Dermis microvascular lymphatic vessel endothelial cell (primary cell): ENCODE results near the gene SKAP2. TPM values are rescaled to one million over a fixed set of nuclear protein-coding genes. Genes with fewer than 3 reads are reported as not detected.

Source experiments
- DNase-seq, 2 donors: peaks; one replicate each; pipeline versions ENCODE4 v3.0.0 to v3.0.0-alpha.2; 2010; ENCODE audit warnings: low read depth in 2 of 2
- total RNA-seq: library from RNA; depleted of rRNA; stranded (reverse); fragments of >200 nt; gene quantifications from 2 replicates; pipeline ENCODE4 v1.2.1, GENCODE V29; 2014

The SKAP2 gene, protein sequence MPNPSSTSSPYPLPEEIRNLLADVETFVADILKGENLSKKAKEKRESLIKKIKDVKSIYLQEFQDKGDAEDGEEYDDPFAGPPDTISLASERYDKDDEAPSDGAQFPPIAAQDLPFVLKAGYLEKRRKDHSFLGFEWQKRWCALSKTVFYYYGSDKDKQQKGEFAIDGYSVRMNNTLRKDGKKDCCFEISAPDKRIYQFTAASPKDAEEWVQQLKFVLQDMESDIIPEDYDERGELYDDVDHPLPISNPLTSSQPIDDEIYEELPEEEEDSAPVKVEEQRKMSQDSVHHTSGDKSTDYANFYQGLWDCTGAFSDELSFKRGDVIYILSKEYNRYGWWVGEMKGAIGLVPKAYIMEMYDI
- 9.5 and 11.9 TPM in 2 replicates for total RNA-seq

DNA sequence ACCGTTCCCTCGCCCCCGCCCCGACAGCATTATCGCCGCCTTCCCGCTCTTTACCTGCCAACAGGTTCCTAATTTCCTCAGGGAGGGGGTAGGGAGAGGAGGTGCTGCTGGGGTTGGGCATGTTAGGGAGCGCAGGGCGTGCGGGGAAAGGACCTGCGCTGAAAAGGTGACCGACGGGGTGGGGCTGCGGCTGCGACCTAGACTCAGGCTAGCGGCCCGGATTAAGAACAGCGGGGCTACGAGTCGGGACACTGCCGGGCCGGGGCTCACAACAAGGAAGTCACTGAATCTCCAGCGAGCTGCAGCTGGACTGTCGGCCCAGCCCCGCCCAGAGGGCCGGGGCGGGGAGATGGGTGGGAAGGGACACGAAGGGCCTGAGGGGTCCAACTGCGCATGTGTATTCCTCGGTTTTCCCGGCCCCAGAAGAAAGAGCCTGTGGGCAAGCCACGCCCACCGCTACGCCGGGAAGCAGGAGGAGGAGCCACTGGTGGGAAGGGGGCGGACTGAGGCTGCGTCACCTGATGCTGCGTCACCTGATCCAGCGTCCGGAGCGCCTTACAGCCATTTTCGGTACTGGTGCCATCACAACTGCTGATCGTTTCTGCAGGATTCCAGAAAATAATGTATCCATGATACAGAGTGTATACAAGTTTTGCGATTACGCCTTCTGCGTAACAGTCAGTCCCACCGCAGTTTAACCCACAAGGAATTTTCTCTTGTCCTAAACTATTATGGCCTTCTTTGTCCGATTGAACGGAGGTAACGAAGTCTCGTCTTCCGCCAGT, at the start of gene SKAP2:
SKAP2 (minus strand) TSS at position 282 of the 785 bp plus-strand sequence; CDS start at position 121, 161 bp downstream.
- DNase-seq, result peak; percentile 98 to 99

GRCh38 chr7:26912933-26913536, 48.6 kb upstream of the SKAP2 start:
- DNase-seq, result no peak

DNA sequence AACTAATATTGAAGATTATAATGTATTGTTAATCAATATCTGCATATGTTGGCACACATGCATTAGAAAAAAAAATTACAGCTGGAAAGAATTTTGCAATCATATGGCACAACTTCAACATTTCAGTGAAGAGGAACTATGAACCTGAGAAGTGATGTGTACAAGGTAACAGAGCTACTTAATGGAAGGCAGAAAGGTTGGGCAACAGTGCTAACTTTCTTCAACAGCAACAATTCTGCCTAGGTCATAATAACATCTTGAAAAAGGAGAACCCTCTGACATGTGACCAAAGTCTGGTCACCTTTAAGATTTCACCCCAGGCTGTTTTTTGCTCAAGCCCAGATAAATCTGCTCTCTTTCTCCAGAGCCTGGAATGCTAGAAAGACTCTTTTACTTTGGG, 47.9 kb upstream of the SKAP2 start:
- no peak for DNase-seq

- DNase-seq, result peak in 1 of 2 donors; percentile 33
Observed at GRCh38 chr7:26910221-26910620, 45.8 kb upstream of the SKAP2 start.

- peak in 1 of 2 donors; percentile 37 for DNase-seq
Observed at GRCh38 chr7:26900251-26900650, 35.9 kb upstream of the SKAP2 start.

DNA sequence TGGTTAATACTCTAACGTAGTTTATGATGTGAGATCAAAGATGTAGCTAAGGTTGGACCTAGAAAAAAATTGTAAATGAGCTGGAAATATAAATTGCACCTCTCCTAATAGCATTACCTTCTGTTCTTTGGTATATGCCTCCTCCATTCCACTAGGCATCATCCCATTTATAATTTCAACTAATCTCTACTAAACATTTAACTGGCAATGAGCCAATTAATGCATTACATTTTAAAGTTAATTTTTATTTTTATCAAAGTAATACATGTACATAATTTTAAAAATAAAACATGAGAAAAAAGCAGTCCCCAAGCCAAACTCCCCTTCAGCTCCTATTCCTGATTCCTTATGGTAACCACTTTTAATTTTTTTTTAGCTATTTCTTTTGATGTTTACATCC, 35.1 kb upstream of the SKAP2 start:
- no peak for DNase-seq

GRCh38 chr7:26898891-26899290, 34.5 kb upstream of the SKAP2 start:
- no peak for DNase-seq

GRCh38 chr7:26897928-26898327, 33.5 kb upstream of the SKAP2 start:
- DNase-seq, result no peak

DNA sequence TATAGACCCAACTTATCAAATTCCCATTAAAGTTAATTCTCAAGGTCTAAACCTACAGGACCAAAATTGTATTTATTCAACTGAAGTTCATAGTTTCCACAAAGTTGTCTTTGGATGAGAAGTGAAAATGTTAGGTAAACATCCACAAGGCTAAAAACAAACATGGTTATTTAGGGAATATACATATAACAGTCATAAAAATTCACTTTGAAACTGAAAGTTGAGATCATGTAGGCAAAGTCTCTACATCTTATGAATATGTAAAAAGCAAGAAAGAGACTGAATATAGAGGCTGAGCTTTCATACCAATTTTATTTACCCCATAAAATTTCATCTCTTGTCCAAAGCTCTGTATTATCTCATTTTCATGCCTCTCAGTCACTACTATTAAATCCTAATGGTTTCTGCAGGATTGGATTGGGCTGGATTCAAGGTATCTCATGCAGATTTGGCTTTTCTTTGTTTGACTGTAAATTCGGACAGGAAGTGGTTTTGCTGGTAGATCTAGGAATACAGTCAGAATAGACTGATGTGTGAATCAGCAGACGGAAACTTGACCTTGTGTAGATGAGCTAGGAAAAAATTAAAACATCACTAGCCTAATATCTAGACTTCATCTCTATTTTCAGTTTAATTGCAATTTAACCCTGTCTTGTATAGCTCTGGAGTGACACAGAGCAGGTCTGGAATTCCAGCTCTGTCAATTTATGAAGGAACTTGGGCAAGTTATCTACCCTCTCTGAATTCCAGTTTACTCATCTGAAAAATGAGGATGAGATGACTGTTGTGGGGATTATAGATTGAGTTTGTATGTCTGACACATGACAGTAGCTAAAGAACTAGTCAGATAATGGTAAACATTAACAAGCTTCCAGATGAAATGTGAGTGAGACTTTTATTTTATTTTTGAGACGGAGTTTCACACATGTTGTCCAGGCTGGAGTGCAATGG, 27.3 kb upstream of the SKAP2 start:
- DNase-seq, result peak in 1 of 2 donors; percentile 4

DNA sequence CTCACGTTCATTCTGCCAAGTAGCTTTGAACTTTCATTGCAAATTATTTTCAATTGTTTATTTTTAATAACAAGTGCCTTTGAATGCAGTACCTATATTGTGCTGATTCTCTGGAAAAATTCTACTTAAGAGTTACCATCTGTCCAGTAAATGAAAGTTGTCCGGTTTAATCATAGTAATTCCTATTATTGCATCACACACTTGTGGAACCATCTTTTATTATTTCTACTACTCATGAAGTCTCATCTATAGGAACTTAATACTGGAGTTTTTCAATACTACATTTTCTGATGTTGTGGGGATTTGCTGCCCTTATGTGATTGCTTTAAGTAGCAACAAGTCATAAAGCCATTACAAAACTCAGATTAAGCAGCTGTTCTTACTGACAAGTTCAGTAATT, 16.5 kb upstream of the SKAP2 start:
- no peak for DNase-seq

- DNase-seq, result no peak
Observed at GRCh38 chr7:26879671-26880070, 15.3 kb upstream of the SKAP2 start.

GRCh38 chr7:26868841-26869495, 4.6 kb upstream of the SKAP2 start:
- DNase-seq, result no peak

- no peak for DNase-seq
Observed at GRCh38 chr7:26865094-26865388, 651 bp upstream of the SKAP2 start.

DNA sequence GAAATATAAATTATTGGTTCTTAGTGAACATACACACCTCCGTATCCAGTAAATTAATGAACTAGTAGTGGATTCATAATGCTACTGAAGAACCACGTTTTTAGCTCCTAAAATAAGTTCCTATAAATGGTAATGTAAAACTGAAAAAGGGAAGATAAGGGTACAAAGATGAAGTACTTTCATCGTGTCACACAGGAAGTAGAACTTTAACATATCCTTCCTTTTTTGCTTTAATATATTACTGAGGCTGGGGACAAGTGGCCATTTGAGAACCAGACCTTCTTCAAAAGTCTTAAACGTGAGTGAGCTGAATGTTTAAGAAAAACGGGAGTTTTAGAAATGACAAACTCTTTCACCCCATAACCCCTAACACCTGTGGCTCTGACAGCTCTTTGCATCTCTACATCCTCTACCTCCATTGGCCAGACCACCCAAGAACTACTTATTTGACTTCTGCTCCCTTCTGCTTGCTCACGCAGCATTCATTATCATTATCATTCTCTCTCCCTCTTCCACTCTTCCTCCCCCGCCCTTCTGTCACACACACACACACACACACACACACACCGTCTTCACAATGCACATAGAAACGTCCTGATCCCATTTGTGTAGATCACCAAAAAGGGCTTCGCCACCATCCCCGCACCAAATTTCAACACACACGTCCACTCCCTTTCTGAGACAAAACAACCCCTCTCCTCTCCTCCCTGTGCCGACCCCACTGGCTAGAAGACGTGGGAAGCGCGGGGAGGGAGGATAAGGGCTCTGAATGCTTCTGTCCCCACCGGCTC, 677 bp downstream of the SKAP2 start:
- DNase-seq, result peak in 1 of 2 donors; percentile 46

GRCh38 chr7:26862834-26863233, 1.6 kb downstream of the SKAP2 start:
- no peak for DNase-seq

- no peak for DNase-seq
Observed at GRCh38 chr7:26861050-26861449, 3.3 kb downstream of the SKAP2 start.

DNA sequence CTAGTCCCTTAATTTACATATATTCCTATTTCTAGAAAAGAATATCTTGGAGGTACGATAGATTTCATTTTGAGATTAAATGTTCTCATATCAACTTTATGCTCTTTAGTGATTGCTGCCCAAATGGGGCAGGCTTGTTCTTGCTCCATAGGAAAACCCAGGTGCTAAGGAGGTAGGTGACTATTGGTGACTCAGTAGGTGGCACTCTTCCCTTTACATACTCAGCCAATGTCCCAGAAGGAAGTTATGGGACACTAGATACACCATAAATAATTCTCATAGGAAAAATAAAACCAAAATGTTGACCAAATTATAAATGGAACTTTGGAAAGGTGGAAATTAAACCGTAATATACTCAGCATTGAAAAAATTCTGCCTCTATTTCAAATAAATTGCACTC, 4.0 kb downstream of the SKAP2 start:
- peak; percentile 29 to 47 for DNase-seq

GRCh38 chr7:26859720-26860119, 4.7 kb downstream of the SKAP2 start:
- DNase-seq, result no peak

GRCh38 chr7:26858735-26859134, 5.7 kb downstream of the SKAP2 start:
- no peak for DNase-seq

DNA sequence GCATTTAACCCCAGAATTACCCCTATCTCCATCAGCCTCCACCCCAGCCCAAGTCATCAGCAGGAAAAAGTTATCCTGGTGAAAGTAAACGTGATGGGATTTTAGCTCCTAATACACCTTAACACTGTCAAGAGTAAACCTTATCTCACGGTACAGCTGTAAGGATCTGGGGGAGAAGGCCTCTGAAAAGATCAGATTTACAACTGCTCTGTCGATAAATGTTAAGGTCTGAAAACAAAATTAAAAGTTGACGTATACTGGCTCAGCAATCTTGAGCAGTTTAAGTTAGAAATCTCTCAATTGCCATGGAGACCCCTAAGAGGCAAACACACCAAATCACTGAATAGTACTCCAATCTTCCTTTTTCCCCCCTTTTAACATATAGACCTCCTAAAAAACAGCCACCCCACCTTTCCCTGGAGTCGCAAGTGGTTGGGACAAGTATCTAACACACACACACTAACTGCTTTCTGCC, 6.1 kb downstream of the SKAP2 start:
- no peak for DNase-seq
